Kidney epithelial cell (primary cell): ENCODE results near the gene C4orf50. TPM values are rescaled to one million over a fixed set of nuclear protein-coding genes. Genes with fewer than 3 reads are reported as not detected.

Source experiments
- DNase-seq: peaks from one replicate; pipeline ENCODE4 v3.0.0-alpha.2; 2010; ENCODE audit warnings: low read depth
- H3K27me3 ChIP-seq: 2 replicates; pipeline ENCODE4 v1.6.0; 2011; ENCODE audit warnings: low read length; ENCODE audit not compliant: control insufficient read depth, insufficient read depth
- H3K36me3 ChIP-seq: 2 replicates; pipeline ENCODE4 v1.5.1; 2011; ENCODE audit warnings: low read length; ENCODE audit not compliant: control insufficient read depth, insufficient read depth
- H3K4me3 ChIP-seq: 2 replicates; pipeline ENCODE4 v1.5.1; 2011; ENCODE audit warnings: low read depth, mild to moderate bottlenecking, control low read depth, low read length
- total RNA-seq: library from RNA; depleted of rRNA; stranded (reverse); fragments of >200 nt; gene quantifications from 2 replicates; pipeline ENCODE4 v1.2.3, GENCODE V29; 2015
- TF ChIP-seq, protein P1 (sequence below): IDR thresholded peaks from 2 replicates; pipeline ENCODE4 v1.5.1; 2011; ENCODE audit warnings: mild to moderate bottlenecking, moderate library complexity, low read length, control low read depth, inconsistent platforms; ENCODE audit not compliant: insufficient read depth, poor library complexity, severe bottlenecking

C4orf50 gene
- total RNA-seq, 1 donor from 2014 or later, result not detected

DNA sequence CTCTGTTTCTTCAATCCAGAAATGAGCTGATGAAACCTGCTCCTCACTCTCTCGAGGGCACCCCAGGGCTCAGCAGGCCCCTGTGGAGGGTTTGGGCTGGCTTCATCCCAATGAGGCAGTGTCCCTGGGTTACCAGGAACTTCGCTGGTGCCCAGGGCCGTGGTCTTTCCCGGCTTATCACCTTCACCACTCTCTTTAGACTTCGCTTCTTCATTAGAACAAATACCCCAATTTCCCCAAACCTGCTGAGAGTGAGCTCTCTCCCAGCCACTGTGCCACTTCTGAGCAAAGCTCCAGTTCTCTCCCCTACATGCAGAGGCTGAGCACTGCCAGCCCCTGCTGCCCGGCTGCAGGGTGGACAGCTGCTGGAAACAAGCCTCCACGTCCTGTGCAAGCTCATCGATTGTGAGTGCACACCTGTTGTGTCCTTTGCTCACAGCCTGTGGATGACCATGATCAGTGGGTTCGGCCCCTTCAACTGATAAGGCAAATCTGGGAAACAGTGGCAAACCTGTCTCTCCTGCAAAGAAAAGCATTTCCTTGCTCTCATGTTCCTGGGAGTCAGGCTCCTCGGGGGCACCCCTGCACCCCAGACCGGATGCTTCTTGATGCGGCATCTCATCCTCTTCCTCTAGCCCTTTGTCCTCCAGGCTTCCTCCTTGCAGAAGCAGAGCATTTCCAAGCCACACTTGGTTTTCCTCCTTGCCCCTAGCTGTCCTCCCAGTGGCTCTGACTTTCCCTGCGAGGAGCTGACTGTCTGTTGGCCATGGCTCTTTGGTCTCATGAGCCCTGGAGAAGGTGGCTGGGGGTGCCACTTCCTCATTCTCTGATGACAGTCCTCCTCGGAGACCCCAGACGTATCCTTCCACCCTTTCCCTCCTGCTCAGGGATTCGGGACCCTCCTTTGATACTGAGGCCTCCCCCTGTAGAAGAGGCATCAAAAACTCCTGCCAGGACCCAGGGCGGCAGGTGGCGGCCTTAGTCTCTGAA, 28.7 kb downstream of the C4orf50 start:
- Histone ChIP-seq H3K27me3 (no peaks in the 10 kb centered on the region), H3K4me3 (no peak overlapping the region), H3K36me3 (no peaks in the 10 kb centered on the region)
- TF ChIP-seq, protein P1, sequence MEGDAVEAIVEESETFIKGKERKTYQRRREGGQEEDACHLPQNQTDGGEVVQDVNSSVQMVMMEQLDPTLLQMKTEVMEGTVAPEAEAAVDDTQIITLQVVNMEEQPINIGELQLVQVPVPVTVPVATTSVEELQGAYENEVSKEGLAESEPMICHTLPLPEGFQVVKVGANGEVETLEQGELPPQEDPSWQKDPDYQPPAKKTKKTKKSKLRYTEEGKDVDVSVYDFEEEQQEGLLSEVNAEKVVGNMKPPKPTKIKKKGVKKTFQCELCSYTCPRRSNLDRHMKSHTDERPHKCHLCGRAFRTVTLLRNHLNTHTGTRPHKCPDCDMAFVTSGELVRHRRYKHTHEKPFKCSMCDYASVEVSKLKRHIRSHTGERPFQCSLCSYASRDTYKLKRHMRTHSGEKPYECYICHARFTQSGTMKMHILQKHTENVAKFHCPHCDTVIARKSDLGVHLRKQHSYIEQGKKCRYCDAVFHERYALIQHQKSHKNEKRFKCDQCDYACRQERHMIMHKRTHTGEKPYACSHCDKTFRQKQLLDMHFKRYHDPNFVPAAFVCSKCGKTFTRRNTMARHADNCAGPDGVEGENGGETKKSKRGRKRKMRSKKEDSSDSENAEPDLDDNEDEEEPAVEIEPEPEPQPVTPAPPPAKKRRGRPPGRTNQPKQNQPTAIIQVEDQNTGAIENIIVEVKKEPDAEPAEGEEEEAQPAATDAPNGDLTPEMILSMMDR, result no peak
- no peak for DNase-seq

DNA sequence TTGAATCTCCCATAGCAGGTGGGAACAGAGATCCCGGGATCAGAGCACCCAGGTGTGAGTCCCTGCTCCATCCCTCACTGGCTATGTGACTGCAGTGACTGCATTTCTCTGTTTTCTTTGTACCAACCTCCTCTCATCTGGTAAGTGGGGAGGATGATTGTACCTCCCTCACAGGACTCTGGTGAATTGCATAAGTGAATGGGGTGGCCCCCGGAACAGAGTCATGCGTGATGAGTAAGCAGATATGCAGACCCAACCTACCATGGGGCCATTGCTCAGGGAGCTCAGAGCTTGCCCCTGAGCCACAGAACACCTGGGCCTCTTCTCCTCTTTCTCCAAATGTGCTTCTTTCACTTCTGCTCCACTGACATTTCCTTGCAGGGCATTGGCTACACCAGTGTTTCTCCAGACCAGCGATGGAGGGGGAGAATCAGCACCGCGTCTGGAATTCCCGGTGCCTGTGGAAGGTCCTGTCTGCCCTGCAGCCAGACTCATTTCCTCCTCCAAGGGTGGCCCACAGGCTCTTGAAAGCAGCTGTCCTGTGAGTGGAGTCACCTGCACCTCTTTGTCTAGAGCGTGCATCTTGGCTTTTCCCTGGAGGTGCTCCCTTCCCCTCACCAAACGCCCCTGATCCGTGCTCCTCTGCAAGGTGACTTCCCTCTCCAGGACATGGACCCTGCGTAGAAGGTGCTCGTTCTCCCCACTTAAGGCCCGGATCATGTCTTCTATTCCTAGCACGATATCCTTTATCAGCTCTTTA, 30.0 kb downstream of the C4orf50 start:
- Histone ChIP-seq H3K4me3 (no peak overlapping the region), H3K27me3 (no peaks in the 10 kb centered on the region), H3K36me3 (no peaks in the 10 kb centered on the region)
- TF ChIP-seq, protein P1, result no peak
- no peak for DNase-seq

DNA sequence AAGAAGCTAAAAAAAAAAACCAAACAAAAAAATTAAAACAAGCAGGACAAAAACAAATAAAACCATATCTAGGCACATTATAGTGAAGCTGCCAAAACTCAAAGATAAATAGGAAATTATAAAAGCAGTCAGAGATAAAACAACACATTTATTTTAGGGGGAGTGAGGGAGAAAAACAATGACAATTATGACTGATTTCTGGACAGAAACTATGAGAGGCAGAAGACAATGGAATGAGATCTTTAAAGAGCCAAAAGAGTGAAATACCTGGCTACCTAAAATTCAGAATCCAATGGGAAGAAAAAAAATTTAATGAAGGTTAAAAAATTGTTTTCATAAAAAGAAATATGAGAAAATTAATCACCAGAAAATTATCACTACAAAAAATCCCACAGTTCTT, 33.4 kb downstream of the C4orf50 start:
- no peak overlapping the region for H3K4me3 ChIP-seq
- no peaks in the 10 kb centered on the region for H3K36me3 ChIP-seq
- H3K27me3 ChIP-seq, result no peaks in the 10 kb centered on the region
- no peak for DNase-seq
- TF ChIP-seq, protein P1, result no peak

DNA sequence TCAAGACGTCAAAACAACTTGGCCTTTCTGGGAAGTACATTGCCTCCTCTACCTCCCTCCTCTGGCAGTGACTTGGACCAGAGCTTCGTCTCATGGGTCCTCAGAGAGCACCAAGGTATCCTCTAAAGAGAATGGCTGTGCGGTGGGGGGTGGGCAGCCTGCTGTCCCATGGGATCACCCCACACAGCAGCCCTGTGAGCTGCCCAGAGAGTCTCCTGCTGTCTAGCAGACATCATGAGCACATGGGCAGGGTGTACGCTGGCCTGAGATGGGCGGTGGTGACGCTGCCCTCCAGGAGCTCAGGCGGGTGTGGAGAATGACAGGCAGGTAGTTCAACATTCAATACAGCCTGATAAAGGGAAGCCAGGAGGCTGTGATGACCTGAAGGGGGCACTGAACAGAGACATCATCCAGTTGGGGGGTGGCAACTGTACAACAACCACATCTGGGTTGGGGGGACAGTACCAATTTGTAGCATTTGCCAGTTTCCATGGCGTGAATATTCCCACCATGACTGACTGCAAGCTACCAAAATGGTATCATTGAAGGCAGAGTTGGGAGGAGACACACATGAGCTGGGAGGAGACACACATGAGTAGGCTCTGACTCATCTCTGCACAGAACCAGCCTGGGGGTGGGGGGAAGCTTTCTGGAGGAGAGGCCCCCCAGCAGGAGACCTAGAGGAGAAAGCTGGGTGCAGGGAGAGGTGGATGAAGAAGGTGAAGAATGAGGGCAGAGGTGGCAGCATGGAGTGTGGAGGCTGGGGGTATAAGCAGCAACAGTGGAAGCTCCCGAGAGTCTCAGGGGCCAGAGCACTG, 35.9 kb downstream of the C4orf50 start:
- H3K36me3 ChIP-seq, result no peaks in the 10 kb centered on the region
- H3K27me3 ChIP-seq, result no peaks in the 10 kb centered on the region
- no peak for DNase-seq
- TF ChIP-seq, protein P1, result no peak
- H3K4me3 ChIP-seq, result no peak overlapping the region

DNA sequence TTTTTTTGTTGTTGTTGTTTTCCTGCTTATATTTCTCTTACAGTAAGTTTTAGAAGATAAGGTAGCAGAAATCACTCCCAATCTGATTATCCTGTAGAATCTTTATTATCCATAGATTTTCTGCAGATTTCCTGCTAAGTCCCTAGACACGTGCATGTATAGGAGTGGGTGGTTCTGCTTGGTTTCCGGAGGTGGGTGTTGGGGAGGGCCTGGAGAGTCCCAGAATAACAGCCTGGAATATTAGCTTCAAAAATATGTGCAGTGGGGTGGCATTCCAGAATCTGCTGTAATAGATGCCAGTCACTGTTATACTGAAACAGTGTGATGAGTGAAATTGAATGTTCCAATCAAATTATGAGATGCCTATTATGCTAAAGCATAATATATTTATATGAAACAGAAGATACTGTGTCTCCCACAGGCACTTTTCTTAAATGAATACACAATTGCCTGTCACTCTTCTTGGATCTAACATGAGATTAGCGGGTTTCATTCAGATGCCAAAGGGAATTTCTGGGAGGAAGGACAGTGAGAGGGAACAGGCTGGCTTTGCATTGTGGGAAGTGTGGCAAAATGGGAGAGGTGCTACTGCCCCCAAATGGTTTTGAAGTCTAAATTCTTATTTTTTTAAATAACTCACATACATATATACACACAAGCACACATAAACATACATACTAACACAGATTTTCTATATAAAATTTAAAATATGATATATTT, 37.6 kb downstream of the C4orf50 start:
- no peak overlapping the region for H3K4me3 ChIP-seq
- no peak for DNase-seq
- no peaks in the 10 kb centered on the region for H3K36me3 ChIP-seq
- H3K27me3 ChIP-seq, result no peaks in the 10 kb centered on the region
- TF ChIP-seq, protein P1, result no peak
